ENCODE measurements around the gene SNF8.

Gene SNF8

DNA sequence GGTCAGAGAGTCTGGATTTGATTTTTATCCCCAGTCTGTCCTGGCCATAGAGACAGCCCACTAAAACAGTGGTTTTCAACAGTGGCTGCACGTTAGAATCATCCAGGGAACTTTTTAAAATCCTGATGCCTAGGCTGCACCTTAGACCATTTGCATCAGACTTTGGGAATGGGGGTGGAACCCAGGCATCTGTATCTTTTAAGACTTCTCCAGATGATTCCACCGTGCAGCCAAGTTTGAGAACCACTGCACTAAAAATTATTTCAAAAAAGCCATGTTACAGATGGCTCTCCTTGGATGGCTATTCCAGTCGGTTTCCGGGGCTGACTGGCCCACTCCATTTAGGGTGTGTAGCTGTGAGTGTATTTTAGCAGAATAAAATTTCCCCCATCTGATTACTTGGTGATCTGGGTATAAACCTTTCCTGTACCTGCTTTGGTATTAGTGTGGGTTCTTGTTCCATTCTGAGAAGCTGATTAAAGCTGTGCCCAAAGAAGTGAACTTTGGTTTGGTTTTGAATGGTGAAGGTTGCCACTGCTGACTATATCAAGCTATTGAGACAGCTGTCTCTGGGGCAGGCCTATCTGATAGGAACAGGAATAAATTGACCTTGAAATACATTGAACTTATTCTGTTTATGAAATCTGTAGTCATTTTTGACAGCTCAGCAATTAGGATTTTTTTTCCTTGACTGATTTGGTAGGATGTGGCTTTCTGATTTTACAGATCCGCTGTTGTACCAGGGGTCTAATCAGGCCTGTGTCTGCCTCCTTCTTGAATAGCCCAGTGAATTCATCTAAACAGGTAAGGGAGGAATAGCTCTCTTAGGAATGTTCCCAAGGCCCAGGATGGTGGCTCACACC lies 50.8 kb downstream of the SNF8 start:
- no peak for DNase-seq (ENCODE audit: low read depth in 2 of 3, low spot score in 2 of 3)

DNA sequence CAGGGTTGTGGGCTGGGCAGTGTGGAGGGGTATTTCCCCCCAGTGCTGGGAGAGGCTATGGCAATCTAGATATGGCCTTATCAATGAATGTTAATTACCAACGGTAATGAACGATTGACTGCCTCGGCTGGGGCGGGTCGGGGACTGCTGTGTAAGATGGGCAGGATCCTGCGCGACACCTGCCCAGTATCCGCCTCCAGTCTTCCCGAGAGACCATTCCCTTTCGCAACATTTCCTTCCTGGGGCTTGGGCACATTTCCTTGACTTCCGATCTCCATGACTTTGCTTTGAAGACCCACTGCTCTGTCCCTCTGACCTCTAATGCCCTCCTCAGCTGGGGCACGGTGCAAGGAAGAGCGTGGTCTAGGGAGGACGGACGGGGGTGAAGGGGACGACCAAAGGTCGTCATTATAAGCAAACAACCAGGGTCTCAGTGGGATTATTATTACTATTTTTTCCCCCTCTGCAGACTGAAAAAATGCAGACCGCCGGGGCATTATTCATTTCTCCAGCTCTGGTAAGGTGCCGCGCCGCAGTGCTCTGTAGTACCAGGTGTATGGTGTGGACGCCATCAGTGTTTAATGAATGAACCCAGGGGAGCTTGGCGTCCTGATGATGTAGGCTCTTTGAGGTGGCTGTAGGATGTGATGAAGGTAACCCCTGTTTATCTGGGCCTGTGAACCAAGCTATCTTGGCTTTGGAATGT lies 51.5 kb downstream of the SNF8 start:
- DNase-seq (ENCODE audit: low read depth in 2 of 3, low spot score in 2 of 3): no peak

DNA sequence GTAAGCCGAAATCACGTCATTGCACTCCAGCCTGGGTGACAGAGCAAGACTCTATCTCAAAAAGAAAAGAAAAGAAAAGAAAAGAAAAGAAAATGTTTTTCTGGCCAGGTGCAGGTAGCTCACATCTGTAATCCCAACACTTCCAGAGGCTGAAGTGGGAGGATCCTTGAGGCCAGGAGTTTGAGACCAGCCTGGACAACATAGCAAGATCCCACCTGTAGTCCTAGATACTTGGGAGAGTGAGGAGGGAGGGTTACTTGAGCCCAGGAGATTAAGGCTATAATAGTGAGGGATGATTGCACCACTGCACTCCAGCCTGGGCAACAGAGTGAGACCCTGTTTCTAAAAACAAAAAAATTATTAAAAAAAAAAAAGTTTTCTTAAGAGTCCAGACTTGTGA lies 54.6 kb downstream of the SNF8 start:
- DNase-seq (ENCODE audit: low read depth in 2 of 3, low spot score in 2 of 3): no peak

DNA sequence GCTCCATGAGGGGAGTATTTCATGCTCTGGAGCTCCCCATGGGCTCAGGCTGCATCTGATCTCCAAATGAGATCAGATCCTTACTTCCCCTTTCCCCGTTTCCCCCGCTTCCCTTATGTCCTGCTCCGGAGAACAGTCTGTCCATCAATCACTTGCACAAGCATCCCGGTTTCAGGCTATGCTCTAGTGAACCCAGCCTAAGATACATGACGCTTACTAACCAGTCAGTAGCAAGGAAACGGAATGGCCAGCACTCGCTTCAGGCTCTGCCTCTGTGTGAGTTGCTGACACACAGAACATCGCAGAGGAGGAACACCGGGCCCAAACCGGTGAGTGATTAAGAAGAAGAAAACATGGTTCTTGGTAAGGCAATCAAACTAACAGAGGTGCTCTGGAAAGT lies 61.5 kb downstream of the SNF8 start:
- DNase-seq (ENCODE audit: low read depth in 2 of 3, low spot score in 2 of 3): no peak

DNA sequence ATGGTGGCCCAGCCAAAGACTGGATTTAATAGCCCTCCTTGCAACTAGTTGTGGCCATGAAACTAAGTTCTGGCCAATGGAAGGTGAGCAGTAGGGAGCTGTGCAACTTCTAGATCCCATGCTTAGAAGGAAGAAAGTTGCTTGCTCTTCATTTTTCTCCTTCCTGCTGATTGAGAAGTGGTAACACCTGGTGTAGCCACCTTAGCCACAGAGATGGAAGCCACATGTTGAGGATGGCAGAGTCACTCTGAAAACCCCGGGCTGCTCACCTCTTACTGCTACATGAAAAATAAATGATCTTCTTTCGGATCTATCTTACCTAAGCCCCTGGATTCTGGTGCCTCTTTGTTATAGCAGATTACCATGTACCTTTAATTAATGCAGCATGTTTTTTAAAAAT lies 62.4 kb downstream of the SNF8 start:
- DNase-seq (ENCODE audit: low read depth in 2 of 3, low spot score in 2 of 3): no peak

Measured in activated CD8-positive, alpha-beta memory T cell treated with anti-CD3 and anti-CD28 coated beads for 48 hours (primary cell).